ENCODE measurements around the gene PNMA1. TPM values are rescaled to one million over a fixed set of nuclear protein-coding genes. Genes with fewer than 3 reads are reported as not detected.

The PNMA1 gene, protein sequence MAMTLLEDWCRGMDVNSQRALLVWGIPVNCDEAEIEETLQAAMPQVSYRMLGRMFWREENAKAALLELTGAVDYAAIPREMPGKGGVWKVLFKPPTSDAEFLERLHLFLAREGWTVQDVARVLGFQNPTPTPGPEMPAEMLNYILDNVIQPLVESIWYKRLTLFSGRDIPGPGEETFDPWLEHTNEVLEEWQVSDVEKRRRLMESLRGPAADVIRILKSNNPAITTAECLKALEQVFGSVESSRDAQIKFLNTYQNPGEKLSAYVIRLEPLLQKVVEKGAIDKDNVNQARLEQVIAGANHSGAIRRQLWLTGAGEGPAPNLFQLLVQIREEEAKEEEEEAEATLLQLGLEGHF
- 54.6 to 64.6 TPM (median 59.6 TPM) in 5 replicates for total RNA-seq (2022; extraction: Qiagen RNA extraction)

DNA sequence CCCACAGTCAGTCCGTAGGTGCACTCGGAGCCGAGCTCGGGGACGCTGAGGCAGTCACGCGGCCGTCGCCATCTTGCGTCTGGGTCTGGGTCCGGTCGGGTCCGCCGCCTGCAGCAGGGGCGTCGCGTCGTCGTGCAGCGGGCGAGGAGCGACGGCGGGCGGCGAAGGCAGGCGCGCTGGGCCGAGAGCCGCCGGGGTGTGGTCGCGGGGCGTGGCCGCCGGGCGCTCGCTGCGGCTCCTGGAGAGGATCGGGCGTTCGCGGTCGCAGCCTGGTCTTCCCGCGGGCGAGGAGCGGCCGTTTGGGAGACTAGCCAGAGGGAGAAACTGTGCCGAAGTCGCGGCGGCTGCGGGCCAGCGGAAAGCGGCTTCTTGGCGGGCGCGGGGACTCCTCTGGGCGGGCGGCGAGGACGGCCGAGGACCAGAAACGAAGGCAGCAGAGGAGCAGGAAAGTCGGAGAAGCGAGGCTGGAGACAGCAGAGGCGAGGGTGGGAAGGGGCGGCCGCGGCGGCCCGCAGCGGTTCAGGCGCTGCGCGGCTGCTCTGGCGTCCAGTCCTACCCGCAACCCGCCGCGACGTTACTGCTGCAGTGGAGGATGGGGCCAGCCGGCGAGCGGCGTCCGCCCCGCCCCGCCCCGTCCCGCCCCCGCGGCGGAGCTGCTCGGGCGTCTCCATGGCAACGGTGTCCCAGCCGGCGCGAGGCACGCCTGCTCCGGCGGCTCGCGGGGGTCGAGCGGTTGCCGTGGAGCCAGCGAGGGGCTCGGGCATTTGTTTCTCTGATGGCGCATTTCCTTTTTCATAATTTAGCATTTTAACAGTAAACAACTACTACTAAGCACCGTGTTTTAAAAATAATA, at the start of gene PNMA1:
PNMA1 (minus strand) TSS at position 582 of the 853 bp plus-strand sequence. CDS start 745 bp downstream, outside the sequence.

Other genes starting within 250 kb of the PNMA1 start
- gene RIOX1, start 223.5 kb downstream of the PNMA1 start, total RNA-seq (2022; extraction: Qiagen RNA extraction) = 23.3 to 24.5 TPM (median 24.2 TPM) in 5 replicates
- gene ACOT1, start 177.2 kb downstream of the PNMA1 start, total RNA-seq (2022; extraction: Qiagen RNA extraction) = 6.1 to 8.3 TPM (median 7.7 TPM) in 5 replicates
- gene HEATR4, start 155.4 kb downstream of the PNMA1 start, total RNA-seq (2022; extraction: Qiagen RNA extraction) = 0.03 TPM in 1 of 5 replicates, not detected in the others
- gene ACOT2, start 145.2 kb downstream of the PNMA1 start, total RNA-seq (2022; extraction: Qiagen RNA extraction) = 40.6 to 53.0 TPM (median 50.4 TPM) in 5 replicates
- gene ACOT4, start 122.5 kb downstream of the PNMA1 start, total RNA-seq (2022; extraction: Qiagen RNA extraction) = 1.5 to 2.4 TPM (median 2.2 TPM) in 5 replicates
- gene ACOT6, start 101.9 kb downstream of the PNMA1 start, total RNA-seq (2022; extraction: Qiagen RNA extraction) = not detected in 5 replicates
- 8.5 to 11.1 TPM (median 10.0 TPM) in 5 replicates for gene DNAL1, start 69.4 kb downstream of the PNMA1 start, total RNA-seq (2022; extraction: Qiagen RNA extraction)
- gene PTGR2, start 137.4 kb upstream of the PNMA1 start, total RNA-seq (2022; extraction: Qiagen RNA extraction) = 7.1 to 10.6 TPM (median 8.4 TPM) in 5 replicates
- gene ZNF410, start 172.5 kb upstream of the PNMA1 start, total RNA-seq (2022; extraction: Qiagen RNA extraction) = 45.3 to 56.5 TPM (median 46.0 TPM) in 5 replicates
- 1.5 to 1.8 TPM (median 1.7 TPM) in 5 replicates for gene FAM161B, start 235.7 kb upstream of the PNMA1 start, total RNA-seq (2022; extraction: Qiagen RNA extraction)
- gene COQ6, start 235.9 kb upstream of the PNMA1 start, total RNA-seq (2022; extraction: Qiagen RNA extraction) = 24.4 to 29.6 TPM (median 28.1 TPM) in 5 replicates